Cardiac muscle cell (in vitro differentiated cells and primary cell): ENCODE results near the gene GKN2. TPM values are rescaled to one million over a fixed set of nuclear protein-coding genes. Genes with fewer than 3 reads are reported as not detected.

Source experiments
- DNase-seq, 2 donors: peaks; one replicate each; pipeline versions ENCODE4 v3.0.0 to v3.0.0-alpha.2; 2010 to 2017; ENCODE audit warnings: low read depth in 1 of 2, low spot score in 1 of 2
- H3K27ac ChIP-seq: fragments of 200-600 bp; sonication (generic); 2 replicates; pipeline ENCODE4 v1.5.1; 2016
- H3K27me3 ChIP-seq: fragments of 200-600 bp; sonication (generic); 2 replicates; pipeline ENCODE4 v1.6.0; 2016; ENCODE audit warnings: control low read depth
- H3K36me3 ChIP-seq: fragments of 200-600 bp; sonication (generic); 2 replicates; pipeline ENCODE4 v1.5.1; 2016; ENCODE audit warnings: control low read depth
- H3K4me1 ChIP-seq: fragments of 200-600 bp; sonication (generic); 2 replicates; pipeline ENCODE4 v1.8.1; 2017; ENCODE audit warnings: low read depth, mild to moderate bottlenecking, mixed run types
- H3K4me3 ChIP-seq: fragments of 200-600 bp; sonication (generic); 2 replicates; pipeline ENCODE4 v1.5.1; 2016; ENCODE audit warnings: mild to moderate bottlenecking
- H3K9me3 ChIP-seq: fragments of 200-600 bp; sonication (generic); 2 replicates; pipeline ENCODE4 v1.5.1; 2017; ENCODE audit warnings: low read depth, mild to moderate bottlenecking, control low read depth
- CTCF ChIP-seq: IDR thresholded peaks from 2 replicates; pipeline ENCODE4 v1.5.1; 2012; ENCODE audit warnings: low read depth, mild to moderate bottlenecking, low read length
- polyA plus RNA-seq: library from polyadenylated mRNA; unstranded; fragments of >200 nt; fragmentation: Nextera tagmentation; extraction: Ambion mirVana; gene quantifications from 2 replicates; pipeline ENCODE4 v1.2.1, GENCODE V29; 2016
- total RNA-seq: library from RNA; depleted of rRNA; stranded (reverse); fragments of >200 nt; gene quantifications from 2 replicates; pipeline ENCODE4 v1.2.3, GENCODE V29; 2016

Gene GKN2
- total and polyA plus RNA-seq, 2 experiments from 2014 or later = not detected

- Histone ChIP-seq H3K27ac (no peak overlapping the region), H3K27me3 (peaks cover 8% of the 10 kb centered on the region), H3K9me3 (no peaks in the 10 kb centered on the region), H3K4me3 (no peak overlapping the region), H3K4me1 (no peaks in the 10 kb centered on the region), H3K36me3 (no peaks in the 10 kb centered on the region)
- no peak for DNase-seq
- TF ChIP-seq CTCF = no peak
These were observed 20.3 kb downstream of the GKN2 start for GRCh38 chr2:68932402-68932801.

- H3K9me3 ChIP-seq = no peaks in the 10 kb centered on the region
- no peak overlapping the region for H3K27ac ChIP-seq
- H3K4me3 ChIP-seq = no peak overlapping the region
- H3K36me3 ChIP-seq = no peaks in the 10 kb centered on the region
- no peaks in the 10 kb centered on the region for H3K4me1 ChIP-seq
- no peak for TF ChIP-seq CTCF
- peaks cover 5% of the 10 kb centered on the region for H3K27me3 ChIP-seq
- DNase-seq = peak in 1 of 2 donors; percentile 80
These were observed 20.9 kb downstream of the GKN2 start for GRCh38 chr2:68931799-68932198.

GRCh38 chr2:68931149-68931711 lies 21.5 kb downstream of the GKN2 start:
- Histone ChIP-seq H3K4me1 (no peaks in the 10 kb centered on the region), H3K36me3 (no peaks in the 10 kb centered on the region), H3K27ac (no peak overlapping the region), H3K9me3 (no peaks in the 10 kb centered on the region), H3K4me3 (no peak overlapping the region), H3K27me3 (no peaks in the 10 kb centered on the region)
- no peak for TF ChIP-seq CTCF
- DNase-seq = no peak

- Histone ChIP-seq H3K36me3 (no peaks in the 10 kb centered on the region), H3K4me1 (no peaks in the 10 kb centered on the region), H3K27me3 (no peaks in the 10 kb centered on the region), H3K9me3 (no peaks in the 10 kb centered on the region), H3K4me3 (no peak overlapping the region), H3K27ac (no peak overlapping the region)
- peak in 1 of 2 donors; percentile 25 for DNase-seq
- no peak for TF ChIP-seq CTCF
These were observed 25.9 kb downstream of the GKN2 start for GRCh38 chr2:68926796-68927195.

- no peak overlapping the region for H3K4me3 ChIP-seq
- peak; percentile 66 to 75 for DNase-seq
- peak; percentile 92 for TF ChIP-seq CTCF
- no peak overlapping the region for H3K27ac ChIP-seq
- H3K4me1 ChIP-seq = no peaks in the 10 kb centered on the region
- H3K9me3 ChIP-seq = no peaks in the 10 kb centered on the region
- no peaks in the 10 kb centered on the region for H3K27me3 ChIP-seq
- no peaks in the 10 kb centered on the region for H3K36me3 ChIP-seq
These were observed 27.3 kb downstream of the GKN2 start for GRCh38 chr2:68925295-68925896.
